Endothelial cell of umbilical vein (primary cell): ENCODE data around the gene ARHGEF10L. TPM values are rescaled to one million over a fixed set of nuclear protein-coding genes. Genes with fewer than 3 reads are reported as not detected.

ENCODE experiments used
- BruUV-seq: library from RNA; stranded (reverse); fragments of 400-500 nt; replicated peaks from 2 replicates; lab custom pipeline; 2021; lab: Mats Ljungman, UMichigan
- CTCF ChIA-PET: fragments of 300-600, 350-600 bp; sonication (Branson Sonifier 250); formaldehyde crosslinking; loops from one replicate; lab custom pipeline; 2021; ENCODE audit warnings: antibody characterized with exemption, inconsistent platforms; lab: Charles Lee
- POLR2A ChIA-PET: fragments of 300-600, 350-600 bp; sonication (Branson Sonifier 250); formaldehyde crosslinking; loops from one replicate; lab custom pipeline; 2021; ENCODE audit warnings: antibody characterized with exemption, inconsistent platforms; lab: Charles Lee
- DNase-seq: peaks from one replicate; pipeline ENCODE4 v3.0.0-alpha.2; 2011; ENCODE audit warnings: low read depth, low spot score
- FAIRE-seq: peaks from 2 replicates; lab custom pipeline; 2011; peaks lifted over from hg19 to GRCh38; lab: Jason Lieb, UNC
- H2AFZ ChIP-seq: 2 replicates; pipeline ENCODE4 v1.6.0; 2012; ENCODE audit warnings: low read depth, low read length, control low read depth, inconsistent platforms
- H3K27ac ChIP-seq: 2 replicates; pipeline ENCODE4 v1.5.1; 2011; ENCODE audit warnings: low read depth, mild to moderate bottlenecking, control low read depth, low read length, moderate library complexity; ENCODE audit not compliant: insufficient read depth
- H3K27me3 ChIP-seq, 2 experiments: 2 replicates each; pipeline versions ENCODE4 v1.6.0 to v1.6.1; 2011; ENCODE audit warnings: low read length in 2 of 2, mixed read lengths in 1 of 2; ENCODE audit not compliant: control insufficient read depth in 2 of 2, insufficient read depth in 2 of 2
- H3K36me3 ChIP-seq, 2 experiments: 2 replicates in 1 of 2; 3 replicates in 1 of 2; pipeline ENCODE4 v1.5.1; 2011; ENCODE audit warnings: low read length in 2 of 2, mild to moderate bottlenecking in 1 of 2, moderate library complexity in 1 of 2; ENCODE audit not compliant: control insufficient read depth in 2 of 2, insufficient read depth in 2 of 2; ENCODE audit errors: extremely low read depth in 1 of 2
- H3K4me1 ChIP-seq: 3 replicates; pipeline ENCODE4 v1.5.1; 2011; ENCODE audit warnings: mild to moderate bottlenecking, low read length; ENCODE audit not compliant: control insufficient read depth, insufficient read depth; ENCODE audit errors: extremely low read depth
- H3K4me2 ChIP-seq: 2 replicates; pipeline ENCODE4 v1.6.1; 2011; ENCODE audit warnings: low read length, control low read depth, mixed read lengths; ENCODE audit not compliant: insufficient read depth
- H3K4me3 ChIP-seq, 3 experiments: fragments of 200-600 bp in 1 of 3; sonication (generic), shearing (Covaris generic) in 1 of 3; replicated peaks in 1 of 3; 2 replicates each; pipeline ENCODE4 v1.5.1; 2011 to 2016; ENCODE audit warnings: control low read depth in 3 of 3, low read length in 3 of 3, mild to moderate bottlenecking in 2 of 3, inconsistent platforms in 1 of 3, low read depth in 1 of 3, moderate library complexity in 1 of 3; ENCODE audit not compliant: insufficient read depth in 1 of 3
- H3K79me2 ChIP-seq: 2 replicates; pipeline ENCODE4 v1.6.0; 2012; ENCODE audit warnings: low read length, inconsistent platforms; ENCODE audit not compliant: control insufficient read depth, insufficient read depth
- H3K9ac ChIP-seq: replicated peaks from 2 replicates; pipeline ENCODE3; 2011; ENCODE audit warnings: low read length, control low read depth; ENCODE audit not compliant: insufficient read depth; ENCODE audit errors: extremely low read depth
- H3K9me1 ChIP-seq: replicated peaks from 3 replicates; pipeline ENCODE4 v1.6.0; 2011; ENCODE audit warnings: mild to moderate bottlenecking, low read length; ENCODE audit not compliant: control insufficient read depth, insufficient read depth; ENCODE audit errors: extremely low read depth
- H3K9me3 ChIP-seq: replicated peaks from 2 replicates; pipeline ENCODE4 v1.5.1; 2012; ENCODE audit warnings: low read length, inconsistent platforms; ENCODE audit not compliant: control insufficient read depth, insufficient read depth
- H4K20me1 ChIP-seq: replicated peaks from 2 replicates; pipeline ENCODE3; 2011; ENCODE audit warnings: mild to moderate bottlenecking, low read length; ENCODE audit not compliant: control insufficient read depth, insufficient read depth; ENCODE audit errors: extremely low read depth
- CTCF ChIP-seq, 2 donors: IDR thresholded peaks; 1 replicate in 1 of 2; 2 replicates in 1 of 2; pipeline ENCODE4 v1.5.1; 2011; ENCODE audit warnings: low read length in 2 of 2, mild to moderate bottlenecking in 2 of 2, moderate library complexity in 2 of 2, control low read depth in 1 of 2, inconsistent platforms in 1 of 2, low read depth in 1 of 2; ENCODE audit not compliant: insufficient read depth in 1 of 2; ENCODE audit errors: extremely low read depth in 1 of 2
- EZH2 ChIP-seq: IDR thresholded peaks from 2 replicates; pipeline ENCODE4 v1.6.1; 2012; ENCODE audit warnings: borderline replicate concordance, low read depth, mild to moderate bottlenecking, moderate library complexity, low read length, inconsistent platforms; ENCODE audit not compliant: severe bottlenecking
- FOS ChIP-seq: IDR thresholded peaks from 2 replicates; pipeline ENCODE4 v1.6.1; 2011; ENCODE audit warnings: mild to moderate bottlenecking, low read length, moderate library complexity, borderline replicate concordance; ENCODE audit not compliant: insufficient read depth
- GATA2 ChIP-seq: IDR thresholded peaks from 2 replicates; pipeline ENCODE4 v1.7.0; 2011; ENCODE audit warnings: low read depth, mild to moderate bottlenecking, moderate library complexity, mixed read lengths, low read length; ENCODE audit not compliant: insufficient read length, insufficient read depth
- JUN ChIP-seq: IDR thresholded peaks from 2 replicates; pipeline ENCODE4 v1.6.1; 2011; ENCODE audit warnings: borderline replicate concordance, low read depth; ENCODE audit not compliant: insufficient read length, insufficient read depth
- MAX ChIP-seq: IDR thresholded peaks from 2 replicates; pipeline ENCODE4 v1.6.1; 2011; ENCODE audit not compliant: insufficient read depth, insufficient read length
- MYC ChIP-seq: IDR thresholded peaks from one replicate; pipeline ENCODE4 v1.6.1; 2011; ENCODE audit warnings: mild to moderate bottlenecking, low read depth, low read length
- POLR2A ChIP-seq: IDR thresholded peaks from 2 replicates; pipeline ENCODE4 v1.6.1; 2012; ENCODE audit warnings: low read depth, mild to moderate bottlenecking, control low read depth, low read length
- POLR2AphosphoS5 ChIP-seq: IDR thresholded peaks from 2 replicates; pipeline ENCODE4 v1.6.1; 2012; ENCODE audit warnings: low read depth, mild to moderate bottlenecking, control low read depth, low read length, moderate library complexity; ENCODE audit not compliant: insufficient read depth
- dilution Hi-C: fragments of 300-500 bp; cut with MboI; formaldehyde crosslinking; loops from one replicate; pipeline ENCODE4 v1.15.0; 2019; ENCODE audit warnings: low sequenced_read_pairs; ENCODE audit not compliant: extremely low pct_ligation_motif_present
- intact Hi-C: fragments of 100-400 bp; cut with micrococcal nuclease; formaldehyde crosslinking; loops from one replicate; pipeline ENCODE4 v1.10.0; 2022
- polyA plus RNA-seq, 4 experiments: library from polyadenylated mRNA; depleted of rRNA in 3 of 4; stranded (reverse) in 3 of 4; unstranded in 1 of 4; fragments of >200 nt; gene quantifications; 2 replicates each; pipeline versions ENCODE4 v1.2.1 to v1.2.3, GENCODE V29; 2011 to 2012; ENCODE audit warnings: missing spikeins in 1 of 4
- total RNA-seq: library from RNA; stranded (reverse); gene quantifications from 2 replicates; pipeline ENCODE4 v1.2.3, GENCODE V29; 2021

ARHGEF10L gene
- total and polyA plus RNA-seq, 2 donors (not counting 3 experiments of a cell fraction or from before 2014, with no cell fraction given), result 1.9 to 5.2 TPM

- Histone ChIP-seq H3K4me3 (no peak overlapping the region), H3K4me1 (no peaks in the 10 kb centered on the region), H3K9me1 (no peaks in the 10 kb centered on the region), H3K9ac (no peak overlapping the region), H3K79me2 (no peaks in the 10 kb centered on the region), H3K27ac (no peak overlapping the region), H3K36me3 (no peaks in the 10 kb centered on the region), H3K27me3 (no peaks in the 10 kb centered on the region), H2AFZ (no peak overlapping the region), H3K4me2 (no peak overlapping the region), H3K9me3 (no peaks in the 10 kb centered on the region), H4K20me1 (no peaks in the 10 kb centered on the region)
- DNase-seq (no peak), FAIRE-seq (no peak)
- TF ChIP-seq POLR2AphosphoS5 (no peak), FOS (no peak), MYC (no peak), POLR2A (no peak), MAX (no peak), CTCF (IDR thresholded peaks at IDR 0.05; ENCODE audit: extremely low read depth in 1 of 2, insufficient read depth in 1 of 2, low read depth in 1 of 2, low read length in 2 of 2) (no peak), JUN (no peak), GATA2 (no peak), EZH2 (no peak)
- intact Hi-C loops, result no loop called here
- no TSS peak for BruUV-seq
- CTCF ChIA-PET, result interaction anchor here (1.1 to 7.7 kb wide), 5 partner anchors 10 to 1220 kb away, joined by 3 to 78 read pairs (median 10); no protein-coding TSS in a partner anchor
- POLR2A ChIA-PET, result no interaction called here
- dilution Hi-C loops, result no loop called here
These were observed 116.4 kb downstream of the ARHGEF10L start for GRCh38 chr1:17655922-17656321.
